HT-29 (cell line): ENCODE measurements around the gene PDE6D. TPM values are rescaled to one million over a fixed set of nuclear protein-coding genes. Genes with fewer than 3 reads are reported as not detected.

ENCODE experiments used
- DNase-seq: peaks from one replicate; pipeline ENCODE4 v3.0.0-alpha.2; 2015; ENCODE audit warnings: low spot score
- small RNA-seq: library from RNA; depleted of rRNA; stranded (forward); fragments of <200 nt; gene quantifications from one replicate; pipeline ENCODE3, GENCODE V24; 2014
- total RNA-seq: library from RNA; depleted of rRNA; stranded (reverse); fragments of >200 nt; shearing (Covaris generic); gene quantifications from 2 replicates; pipeline ENCODE4 v1.2.3, GENCODE V29; 2014; rRNA removed

Gene PDE6D
- total RNA-seq, 1 experiment from 2014 or later = 8.2 TPM

- DNase-seq = no peak
Measured at GRCh38 chr2:231683292-231684235, 97.5 kb downstream of the PDE6D start.

GRCh38 chr2:231682603-231683291 is 98.3 kb downstream of the PDE6D start:
- no peak for DNase-seq

Small RNA genes within 50 kb of the gene (small RNA-seq; reads per million reads assigned to genes)
- gene AC073476.4 = not detected
- gene RF00015 = not detected

Other genes with a start within 250 kb of the PDE6D start
- not detected in 2 replicates for gene TEX44, start 188.4 kb downstream of the PDE6D start, total RNA-seq
- 1,191 and 1,224 TPM in 2 replicates for gene PTMA, start 72.8 kb downstream of the PDE6D start, total RNA-seq
- 35.4 and 40.3 TPM in 2 replicates for gene COPS7B, start 5.2 kb upstream of the PDE6D start, total RNA-seq
- gene NPPC, start 145.1 kb upstream of the PDE6D start, total RNA-seq = not detected in 2 replicates
- gene DIS3L2, start 180.4 kb upstream of the PDE6D start, total RNA-seq = 24.3 and 29.4 TPM in 2 replicates